CD14-positive monocyte (primary cell): ENCODE results near the gene TLE7. TPM values are rescaled to one million over a fixed set of nuclear protein-coding genes. Genes with fewer than 3 reads are reported as not detected.

Experiments
- DNase-seq, 3 donors: peaks; one replicate each; pipeline ENCODE4 v3.0.0-alpha.2; 2011 to 2022
- H2AFZ ChIP-seq: 2 replicates; pipeline ENCODE4 v1.6.0; 2012; ENCODE audit warnings: mild to moderate bottlenecking, low read depth, low read length, inconsistent platforms; ENCODE audit not compliant: insufficient read depth, poor library complexity, severe bottlenecking
- H3K27ac ChIP-seq, 2 donors: 1 replicate in 1 of 2; 2 replicates in 1 of 2; pipeline ENCODE4 v1.5.1; 2012 to 2013; ENCODE audit warnings: low read length in 2 of 2, control low read depth in 1 of 2, inconsistent platforms in 1 of 2, low read depth in 1 of 2, mild to moderate bottlenecking in 1 of 2
- H3K27me3 ChIP-seq, 2 donors: one replicate each; pipeline versions ENCODE4 v1.6.0 to v1.6.1; 2011 to 2013; ENCODE audit warnings: low read length in 2 of 2; ENCODE audit not compliant: control insufficient read depth in 2 of 2, insufficient read depth in 2 of 2
- H3K36me3 ChIP-seq, 2 donors: replicated peaks in 1 of 2; 1 replicate in 1 of 2; 2 replicates in 1 of 2; pipeline versions ENCODE4 v1.5.1 to v1.6.1; 2012 to 2013; ENCODE audit warnings: low read length in 2 of 2, control low read depth in 1 of 2, inconsistent platforms in 1 of 2, mild to moderate bottlenecking in 1 of 2; ENCODE audit not compliant: insufficient read depth in 2 of 2, control insufficient read depth in 1 of 2
- H3K4me1 ChIP-seq, 2 donors: 1 replicate in 1 of 2; 2 replicates in 1 of 2; pipeline versions ENCODE4 v1.5.1 to v1.6.1; 2012 to 2013; ENCODE audit warnings: low read length in 2 of 2, control low read depth in 1 of 2, inconsistent platforms in 1 of 2, mild to moderate bottlenecking in 1 of 2, moderate library complexity in 1 of 2; ENCODE audit not compliant: insufficient read depth in 2 of 2, control insufficient read depth in 1 of 2
- H3K4me2 ChIP-seq: replicated peaks from 2 replicates; pipeline ENCODE3; 2012; ENCODE audit warnings: low read length, moderate library complexity, mild to moderate bottlenecking; ENCODE audit not compliant: poor library complexity, severe bottlenecking; ENCODE audit errors: extremely low read depth
- H3K4me3 ChIP-seq, 3 experiments: fragments of 200-600 bp in 1 of 3; sonication (generic) in 1 of 3; replicated peaks in 1 of 3; 1 replicate in 2 of 3; 2 replicates in 1 of 3; pipeline ENCODE4 v1.5.1; 2011 to 2013; ENCODE audit warnings: low read length in 3 of 3, mild to moderate bottlenecking in 3 of 3, control low read depth in 2 of 3, low read depth in 2 of 3, inconsistent platforms in 1 of 3, moderate library complexity in 1 of 3
- H3K79me2 ChIP-seq: 2 replicates; pipeline ENCODE4 v1.6.0; 2012; ENCODE audit warnings: mild to moderate bottlenecking, control low read depth, inconsistent platforms, low read length, moderate library complexity; ENCODE audit not compliant: insufficient read depth
- H3K9ac ChIP-seq: 2 replicates; pipeline ENCODE4 v1.6.0; 2017; ENCODE audit warnings: low read length, mild to moderate bottlenecking; ENCODE audit not compliant: insufficient read depth, poor library complexity, severe bottlenecking
- H3K9me3 ChIP-seq, 2 donors: replicated peaks in 1 of 2; 1 replicate in 1 of 2; 2 replicates in 1 of 2; pipeline versions ENCODE4 v1.5.1 to v1.6.1; 2012 to 2013; ENCODE audit warnings: low read length in 2 of 2, control low read depth in 1 of 2; ENCODE audit not compliant: control insufficient read depth in 1 of 2, insufficient read depth in 1 of 2
- H4K20me1 ChIP-seq: 2 replicates; pipeline ENCODE4 v1.6.0; 2012; ENCODE audit warnings: mild to moderate bottlenecking, low read length, control low read depth, moderate library complexity; ENCODE audit not compliant: insufficient read depth
- H3K27ac Mint-ChIP-seq, 7 donors: one replicate each; pipeline ENCODE4 v1.8.0; 2020; ENCODE audit warnings: mild to moderate bottlenecking in 7 of 7, mixed read lengths in 7 of 7, moderate library complexity in 6 of 7, inconsistent platforms in 2 of 7
- H3K27me3 Mint-ChIP-seq, 3 donors: one replicate each; pipeline ENCODE4 v1.8.0; 2021 to 2022; ENCODE audit warnings: low read depth in 3 of 3, mild to moderate bottlenecking in 3 of 3, mixed read lengths in 3 of 3, moderate library complexity in 3 of 3, inconsistent platforms in 1 of 3
- H3K36me3 Mint-ChIP-seq, 2 donors: one replicate each; pipeline ENCODE4 v1.8.0; 2020; ENCODE audit warnings: mixed read lengths in 2 of 2, inconsistent platforms in 1 of 2, mild to moderate bottlenecking in 1 of 2
- H3K4me1 Mint-ChIP-seq: one replicate; pipeline ENCODE4 v1.8.0; 2020; ENCODE audit warnings: mild to moderate bottlenecking, mixed read lengths
- H3K4me3 Mint-ChIP-seq, 2 donors: one replicate each; pipeline ENCODE4 v1.8.0; 2020; ENCODE audit warnings: mild to moderate bottlenecking in 2 of 2, mixed read lengths in 2 of 2, moderate library complexity in 1 of 2
- H3K9me3 Mint-ChIP-seq, 7 donors: one replicate each; pipeline ENCODE4 v1.8.0; 2020 to 2022; ENCODE audit warnings: mixed read lengths in 7 of 7, mild to moderate bottlenecking in 6 of 7, moderate library complexity in 6 of 7, inconsistent platforms in 2 of 7
- WGBS: methylation state at CpG from one replicate; pipeline ENCODE4 v1.1.5; 2013; ENCODE audit warnings: missing lambda C conversion rate; ENCODE audit not compliant: insufficient coverage; 5-methylcytosine and 5-hydroxymethylcytosine counted together
- intact Hi-C, 2 donors: fragments of 100-400 bp; cut with micrococcal nuclease; formaldehyde crosslinking; loops; one replicate each; pipeline versions ENCODE4 v1.15.0 to v1.15.1; 2023
- polyA plus RNA-seq, 3 donors: library from polyadenylated mRNA; depleted of rRNA in 1 of 3; unstranded in 2 of 3; stranded (reverse) in 1 of 3; fragments of 300-500 nt in 2 of 3; fragments of >200 nt in 1 of 3; fragmentation: Illumina TruSeq in 2 of 3; gene quantifications; 1 replicate in 2 of 3; 2 replicates in 1 of 3; pipeline ENCODE4 v1.2.3, GENCODE V29; 2012 to 2021
- TF ChIP-seq, protein P1 (sequence below): fragments of 200-600 bp; IDR thresholded peaks from one replicate; pipeline ENCODE4 v1.8.0; 2022; ENCODE audit warnings: antibody characterized with exemption, mild to moderate bottlenecking

The TLE7 gene
- polyA plus RNA-seq, 3 donors, result not detected

DNA sequence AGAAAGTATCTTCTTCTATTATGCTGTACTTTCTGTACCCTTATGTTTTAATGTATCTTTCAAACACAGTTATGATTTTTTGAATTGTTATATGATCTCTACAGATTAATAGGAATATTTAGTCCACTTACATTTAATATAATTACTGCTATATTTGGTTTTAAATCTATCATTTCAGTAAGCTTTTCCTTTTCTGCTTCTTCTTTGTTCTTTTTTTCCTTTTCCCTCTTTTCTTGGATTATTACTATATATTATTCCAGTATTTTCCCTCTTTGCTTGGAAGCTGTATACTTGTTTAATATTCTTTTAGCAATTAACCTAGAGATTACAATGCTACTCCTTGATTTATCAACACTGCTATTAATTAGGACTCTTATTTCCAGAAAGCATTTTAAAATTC, 13.5 kb downstream of the TLE7 start:
- Histone ChIP-seq H3K4me2 (no peak overlapping the region), H3K79me2 (no peaks in the 10 kb centered on the region), H3K9ac (no peak overlapping the region), H3K4me1 (no peaks in the 10 kb centered on the region), H3K36me3 (no peaks in the 10 kb centered on the region), H2AFZ (no peak overlapping the region), H4K20me1 (no peaks in the 10 kb centered on the region), H3K4me3 (no peak overlapping the region), H3K27ac (no peak overlapping the region), H3K9me3 (no peaks in the 10 kb centered on the region), H3K27me3 (peaks cover 17 to 27% of the 10 kb centered on the region in 2 donors)
- Mint-ChIP-seq H3K27me3 (peaks cover 35 to 45% (median 36%) of the 10 kb centered on the region in 3 donors), H3K4me1 (no peaks in the 10 kb centered on the region), H3K4me3 (no peak overlapping the region), H3K27ac (no peak overlapping the region), H3K36me3 (no peaks in the 10 kb centered on the region), H3K9me3 (peaks cover 0 to 17% (median 10%) of the 10 kb centered on the region in 7 donors)
- no peak for DNase-seq
- intact Hi-C loops, result no loop called here
- TF ChIP-seq, protein P1, sequence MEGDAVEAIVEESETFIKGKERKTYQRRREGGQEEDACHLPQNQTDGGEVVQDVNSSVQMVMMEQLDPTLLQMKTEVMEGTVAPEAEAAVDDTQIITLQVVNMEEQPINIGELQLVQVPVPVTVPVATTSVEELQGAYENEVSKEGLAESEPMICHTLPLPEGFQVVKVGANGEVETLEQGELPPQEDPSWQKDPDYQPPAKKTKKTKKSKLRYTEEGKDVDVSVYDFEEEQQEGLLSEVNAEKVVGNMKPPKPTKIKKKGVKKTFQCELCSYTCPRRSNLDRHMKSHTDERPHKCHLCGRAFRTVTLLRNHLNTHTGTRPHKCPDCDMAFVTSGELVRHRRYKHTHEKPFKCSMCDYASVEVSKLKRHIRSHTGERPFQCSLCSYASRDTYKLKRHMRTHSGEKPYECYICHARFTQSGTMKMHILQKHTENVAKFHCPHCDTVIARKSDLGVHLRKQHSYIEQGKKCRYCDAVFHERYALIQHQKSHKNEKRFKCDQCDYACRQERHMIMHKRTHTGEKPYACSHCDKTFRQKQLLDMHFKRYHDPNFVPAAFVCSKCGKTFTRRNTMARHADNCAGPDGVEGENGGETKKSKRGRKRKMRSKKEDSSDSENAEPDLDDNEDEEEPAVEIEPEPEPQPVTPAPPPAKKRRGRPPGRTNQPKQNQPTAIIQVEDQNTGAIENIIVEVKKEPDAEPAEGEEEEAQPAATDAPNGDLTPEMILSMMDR, result no peak

DNA sequence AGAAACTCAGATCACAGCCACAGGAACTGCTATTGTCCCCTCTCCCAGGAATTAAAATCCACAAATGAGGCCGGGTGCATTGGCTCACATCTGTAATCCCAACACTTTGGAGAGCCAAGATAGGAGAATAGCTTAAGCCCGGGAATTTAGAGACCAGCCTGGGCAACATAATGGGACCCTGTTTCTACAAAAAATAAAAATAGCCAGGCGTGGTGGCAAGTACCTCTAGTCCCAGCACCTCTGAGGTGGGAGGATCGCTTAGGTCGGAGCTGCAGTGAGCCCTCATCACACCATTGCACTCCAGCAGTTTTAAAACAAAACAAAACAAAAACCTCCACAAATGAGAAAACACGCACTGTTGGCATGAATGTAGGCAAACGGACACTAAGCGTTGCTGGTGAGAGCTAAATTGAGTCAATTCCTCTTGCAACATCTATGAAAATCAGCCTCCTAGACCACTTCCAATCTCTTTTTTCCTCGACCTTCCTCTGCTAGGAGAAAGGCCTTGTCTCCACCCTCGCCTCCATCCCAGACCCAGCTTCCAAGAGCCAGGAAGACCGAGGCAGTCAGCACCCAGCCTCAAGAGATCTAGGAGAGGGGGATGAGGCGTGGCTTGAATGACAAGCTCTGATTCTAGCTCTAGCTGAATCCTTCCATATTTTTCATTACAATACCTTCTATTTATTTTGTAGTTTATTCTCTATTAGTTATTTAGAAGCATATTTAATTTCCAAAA, 14.8 kb downstream of the TLE7 start:
- no peak overlapping the region for H3K27ac Mint-ChIP-seq
- no peak for DNase-seq
- no peaks in the 10 kb centered on the region for H3K9me3 ChIP-seq
- H3K4me2 ChIP-seq, result no peak overlapping the region
- H3K9ac ChIP-seq, result no peak overlapping the region
- TF ChIP-seq, protein P1, result no peak
- no peak overlapping the region for H3K27ac ChIP-seq
- no peaks in the 10 kb centered on the region for H3K4me1 ChIP-seq
- H3K36me3 ChIP-seq, result no peaks in the 10 kb centered on the region
- peaks cover 0 to 17% (median 10%) of the 10 kb centered on the region in 7 donors for H3K9me3 Mint-ChIP-seq
- no peaks in the 10 kb centered on the region for H3K4me1 Mint-ChIP-seq
- no peak overlapping the region for H3K4me3 ChIP-seq
- no peak overlapping the region for H2AFZ ChIP-seq
- H3K27me3 Mint-ChIP-seq, result peaks cover 34 to 43% (median 36%) of the 10 kb centered on the region in 3 donors
- H3K27me3 ChIP-seq, result peaks cover 17 to 27% of the 10 kb centered on the region in 2 donors
- 76% methylated on average over 5 of the region's 12 CpGs for WGBS
- intact Hi-C loops, result no loop called here
- no peaks in the 10 kb centered on the region for H3K79me2 ChIP-seq
- peak overlapping the region in 1 of 2 donors; percentile 71 for H3K4me3 Mint-ChIP-seq
- H4K20me1 ChIP-seq, result no peaks in the 10 kb centered on the region
- no peaks in the 10 kb centered on the region for H3K36me3 Mint-ChIP-seq
